K562 (cell line): ENCODE data around the gene C1orf50.

Experiments
- CEBPB ChIP-seq: fragments of 450-650 bp; IDR thresholded peaks from 2 replicates; pipeline ENCODE4 v1.6.1; 2016; ENCODE audit warnings: missing genetic modification characterization, missing compliant biosample characterization
- ETV5 ChIP-seq: sonication (generic); formaldehyde crosslinking; IDR thresholded peaks from 2 replicates; pipeline ENCODE4 v1.4.0; 2020; ENCODE audit warnings: low read depth, mild to moderate bottlenecking, missing genetic modification reagents
- GABPA ChIP-seq: fragments of 200-800 bp; sonication (Bioruptor generic); conservative IDR thresholded peaks from 2 replicates; pipeline ENCODE4 v1.6.1; 2016; ENCODE audit warnings: low read depth, missing genetic modification characterization, missing compliant biosample characterization
- HCFC1 ChIP-seq: IDR thresholded peaks from 2 replicates; pipeline ENCODE4 v1.6.1; 2012; ENCODE audit warnings: low read depth, low read length, improper control_type of control experiment
- HMG20B ChIP-seq: fragments of 250-450 bp; sonication (Bioruptor Pico); IDR thresholded peaks from 2 replicates; pipeline ENCODE4 v1.5.0; 2021; ENCODE audit warnings: mild to moderate bottlenecking
- NFE2L1 ChIP-seq: fragments of 450-650 bp; IDR thresholded peaks from 2 replicates; pipeline ENCODE4 v1.6.1; 2016; ENCODE audit warnings: missing genetic modification characterization, low read depth, mild to moderate bottlenecking, missing compliant biosample characterization, moderate library complexity, borderline replicate concordance
- PHB2 ChIP-seq: fragments of 450-650 bp; IDR thresholded peaks from 2 replicates; pipeline ENCODE4 v1.6.1; 2017; ENCODE audit warnings: low read depth
- POLR2A ChIP-seq: fragments of 450-650 bp; conservative IDR thresholded peaks from 2 replicates; pipeline ENCODE4 v1.6.1; 2016
- TF ChIP-seq, protein P1 (sequence below), 2 experiments: fragments of 450-650 bp; conservative IDR thresholded peaks; 2 replicates each; pipeline ENCODE4 v1.6.1; 2017; ENCODE audit warnings: mild to moderate bottlenecking in 2 of 2, moderate library complexity in 2 of 2
- TF ChIP-seq, protein P2 (sequence below), 3 experiments: IDR thresholded peaks in 2 of 3; conservative IDR thresholded peaks in 1 of 3; 2 replicates each; pipeline ENCODE4 v1.5.1; 2011 to 2012; ENCODE audit warnings: low read length in 3 of 3, mild to moderate bottlenecking in 3 of 3, control low read depth in 2 of 3, improper control_type of control experiment in 1 of 3, inconsistent platforms in 1 of 3, low read depth in 1 of 3, mixed read lengths in 1 of 3, moderate library complexity in 1 of 3; ENCODE audit not compliant: insufficient read depth in 2 of 3

DNA sequence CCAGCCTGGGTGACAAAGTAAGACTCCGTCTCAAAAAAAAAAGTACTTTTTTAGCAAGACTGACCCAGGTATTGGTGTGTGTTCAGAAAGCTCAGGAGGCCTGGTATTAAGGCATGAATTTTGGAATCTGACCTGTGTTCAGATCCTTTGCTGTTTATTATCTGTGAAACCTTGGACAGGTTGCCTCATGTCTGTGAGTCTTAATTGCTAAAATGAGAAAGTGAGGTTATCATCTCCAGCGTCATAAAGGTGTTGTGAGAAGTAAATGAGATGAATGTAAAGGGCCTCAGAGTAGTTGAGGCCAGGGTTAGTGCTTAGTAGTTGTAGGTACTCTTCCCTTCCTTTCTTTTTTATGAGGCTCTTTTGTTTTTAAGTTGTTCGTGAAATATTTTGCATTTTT lies 2.8 kb downstream of the C1orf50 start:
- TF ChIP-seq HCFC1 (no peak), GABPA (tag) (no peak), POLR2A (no peak), ETV5 (CRISPR knock-in tag) (no peak), PHB2 (no peak), CEBPB (tag) (no peak), HMG20B (no peak), NFE2L1 (tag) (no peak)
- TF ChIP-seq, protein P1, sequence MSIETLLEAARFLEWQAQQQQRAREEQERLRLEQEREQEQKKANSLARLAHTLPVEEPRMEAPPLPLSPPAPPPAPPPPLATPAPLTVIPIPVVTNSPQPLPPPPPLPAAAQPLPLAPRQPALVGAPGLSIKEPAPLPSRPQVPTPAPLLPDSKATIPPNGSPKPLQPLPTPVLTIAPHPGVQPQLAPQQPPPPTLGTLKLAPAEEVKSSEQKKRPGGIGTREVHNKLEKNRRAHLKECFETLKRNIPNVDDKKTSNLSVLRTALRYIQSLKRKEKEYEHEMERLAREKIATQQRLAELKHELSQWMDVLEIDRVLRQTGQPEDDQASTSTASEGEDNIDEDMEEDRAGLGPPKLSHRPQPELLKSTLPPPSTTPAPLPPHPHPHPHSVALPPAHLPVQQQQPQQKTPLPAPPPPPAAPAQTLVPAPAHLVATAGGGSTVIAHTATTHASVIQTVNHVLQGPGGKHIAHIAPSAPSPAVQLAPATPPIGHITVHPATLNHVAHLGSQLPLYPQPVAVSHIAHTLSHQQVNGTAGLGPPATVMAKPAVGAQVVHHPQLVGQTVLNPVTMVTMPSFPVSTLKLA (conservative IDR thresholded peaks at IDR 0.05), result no peak
- TF ChIP-seq, protein P2, sequence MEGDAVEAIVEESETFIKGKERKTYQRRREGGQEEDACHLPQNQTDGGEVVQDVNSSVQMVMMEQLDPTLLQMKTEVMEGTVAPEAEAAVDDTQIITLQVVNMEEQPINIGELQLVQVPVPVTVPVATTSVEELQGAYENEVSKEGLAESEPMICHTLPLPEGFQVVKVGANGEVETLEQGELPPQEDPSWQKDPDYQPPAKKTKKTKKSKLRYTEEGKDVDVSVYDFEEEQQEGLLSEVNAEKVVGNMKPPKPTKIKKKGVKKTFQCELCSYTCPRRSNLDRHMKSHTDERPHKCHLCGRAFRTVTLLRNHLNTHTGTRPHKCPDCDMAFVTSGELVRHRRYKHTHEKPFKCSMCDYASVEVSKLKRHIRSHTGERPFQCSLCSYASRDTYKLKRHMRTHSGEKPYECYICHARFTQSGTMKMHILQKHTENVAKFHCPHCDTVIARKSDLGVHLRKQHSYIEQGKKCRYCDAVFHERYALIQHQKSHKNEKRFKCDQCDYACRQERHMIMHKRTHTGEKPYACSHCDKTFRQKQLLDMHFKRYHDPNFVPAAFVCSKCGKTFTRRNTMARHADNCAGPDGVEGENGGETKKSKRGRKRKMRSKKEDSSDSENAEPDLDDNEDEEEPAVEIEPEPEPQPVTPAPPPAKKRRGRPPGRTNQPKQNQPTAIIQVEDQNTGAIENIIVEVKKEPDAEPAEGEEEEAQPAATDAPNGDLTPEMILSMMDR (IDR thresholded peaks at IDR 0.05 in 2 of 3, conservative IDR thresholded peaks at IDR 0.05 in 1 of 3; ENCODE audit: insufficient read depth in 2 of 3, low read depth in 1 of 3, low read length in 3 of 3), result no peak
